Measurements from ENCODE around the gene PTPRO.

PTPRO gene

GRCh38 chr12:15590180-15590826 lies 268.0 kb downstream of the PTPRO start:
- Histone ChIP-seq H3K4me1 (ENCODE audit: low read length) (peaks cover 8% of the 10 kb centered on the region), H3K79me2 (ENCODE audit: low read length) (no peaks in the 10 kb centered on the region), H3K27ac (ENCODE audit: low read length) (no peak overlapping the region), H3K4me2 (ENCODE audit: low read length) (peak overlapping the region; percentile 79), H3K9me3 (ENCODE audit: insufficient read depth, low read length) (no peaks in the 10 kb centered on the region), H2AFZ (ENCODE audit: low read depth, low read length) (peak overlapping the region; percentile 89), H3K36me3 (replicated peaks; ENCODE audit: low read depth, low read length) (peaks cover 34% of the 10 kb centered on the region), H4K20me1 (ENCODE audit: insufficient read depth, low read length) (no peaks in the 10 kb centered on the region), H3K9ac (ENCODE audit: low read length) (peak overlapping the region; percentile 44; the same call in 1 of the 2 replicates), H3K27me3 (ENCODE audit: low read depth, low read length) (no peaks in the 10 kb centered on the region), H3K4me3 (ENCODE audit: low read length) (peak overlapping the region; percentile 71)
- TF ChIP-seq CTCF (IDR thresholded peaks at IDR 0.05; ENCODE audit: low read depth, low read length): peak; percentile 84
- TF ChIP-seq EZH2phosphoT487 (IDR thresholded peaks at IDR 0.05; ENCODE audit: low read depth): no peak

- H3K27me3 ChIP-seq (ENCODE audit: low read depth, low read length): no peaks in the 10 kb centered on the region
- no peak overlapping the region for H3K4me3 ChIP-seq (ENCODE audit: low read length)
- no peaks in the 10 kb centered on the region for H4K20me1 ChIP-seq (ENCODE audit: insufficient read depth, low read length)
- peaks cover 25% of the 10 kb centered on the region for H3K36me3 ChIP-seq (replicated peaks; ENCODE audit: low read depth, low read length)
- no peak for TF ChIP-seq CTCF (IDR thresholded peaks at IDR 0.05; ENCODE audit: low read depth, low read length)
- TF ChIP-seq EZH2phosphoT487 (IDR thresholded peaks at IDR 0.05; ENCODE audit: low read depth): no peak
- no peak overlapping the region for H2AFZ ChIP-seq (ENCODE audit: low read depth, low read length)
- no peak overlapping the region for H3K9ac ChIP-seq (ENCODE audit: low read length)
- peaks cover 8% of the 10 kb centered on the region for H3K4me1 ChIP-seq (ENCODE audit: low read length)
- H3K4me2 ChIP-seq (ENCODE audit: low read length): no peak overlapping the region
- H3K27ac ChIP-seq (ENCODE audit: low read length): no peak overlapping the region
- H3K79me2 ChIP-seq (ENCODE audit: low read length): no peaks in the 10 kb centered on the region
- H3K9me3 ChIP-seq (ENCODE audit: insufficient read depth, low read length): no peaks in the 10 kb centered on the region
Measured at GRCh38 chr12:15591811-15592210, 269.5 kb downstream of the PTPRO start.

GRCh38 chr12:15592934-15593333 lies 270.6 kb downstream of the PTPRO start:
- Histone ChIP-seq H4K20me1 (ENCODE audit: insufficient read depth, low read length) (no peaks in the 10 kb centered on the region), H3K27me3 (ENCODE audit: low read depth, low read length) (no peaks in the 10 kb centered on the region), H3K4me1 (ENCODE audit: low read length) (peaks cover 8% of the 10 kb centered on the region), H3K4me3 (ENCODE audit: low read length) (no peak overlapping the region), H3K36me3 (replicated peaks; ENCODE audit: low read depth, low read length) (peaks cover 15% of the 10 kb centered on the region), H3K27ac (ENCODE audit: low read length) (no peak overlapping the region), H3K9ac (ENCODE audit: low read length) (no peak overlapping the region), H3K4me2 (ENCODE audit: low read length) (no peak overlapping the region), H3K79me2 (ENCODE audit: low read length) (no peaks in the 10 kb centered on the region), H3K9me3 (ENCODE audit: insufficient read depth, low read length) (no peaks in the 10 kb centered on the region), H2AFZ (ENCODE audit: low read depth, low read length) (no peak overlapping the region)
- TF ChIP-seq EZH2phosphoT487 (IDR thresholded peaks at IDR 0.05; ENCODE audit: low read depth) (no peak), CTCF (IDR thresholded peaks at IDR 0.05; ENCODE audit: low read depth, low read length) (no peak)

GRCh38 chr12:15596174-15596573 lies 273.9 kb downstream of the PTPRO start:
- H3K36me3 ChIP-seq (replicated peaks; ENCODE audit: low read depth, low read length): peaks cover 13% of the 10 kb centered on the region
- H2AFZ ChIP-seq (ENCODE audit: low read depth, low read length): no peak overlapping the region

More at GRCh38 chr12:15596174-15596573, 273.9 kb downstream of the PTPRO start:
- no peak overlapping the region for H3K4me2 ChIP-seq (ENCODE audit: low read length)
- H3K79me2 ChIP-seq (ENCODE audit: low read length): no peaks in the 10 kb centered on the region
- H3K9ac ChIP-seq (ENCODE audit: low read length): no peak overlapping the region
- H3K4me3 ChIP-seq (ENCODE audit: low read length): no peak overlapping the region
- no peaks in the 10 kb centered on the region for H4K20me1 ChIP-seq (ENCODE audit: insufficient read depth, low read length)
- TF ChIP-seq CTCF (IDR thresholded peaks at IDR 0.05; ENCODE audit: low read depth, low read length) (no peak), EZH2phosphoT487 (IDR thresholded peaks at IDR 0.05; ENCODE audit: low read depth) (no peak)
- no peaks in the 10 kb centered on the region for H3K27me3 ChIP-seq (ENCODE audit: low read depth, low read length)
- H3K27ac ChIP-seq (ENCODE audit: low read length): no peak overlapping the region
- H3K9me3 ChIP-seq (ENCODE audit: insufficient read depth, low read length): no peaks in the 10 kb centered on the region
- H3K4me1 ChIP-seq (ENCODE audit: low read length): peaks cover 12% of the 10 kb centered on the region
